ENCODE results near the gene SYCE3.

GRCh38 chr22:50520826-50521453 lies 41.8 kb downstream of the SYCE3 start:
- TF ChIP-seq POLR2A (IDR thresholded peaks at IDR 0.05; ENCODE audit: low read depth, low read length) (no peak), POLR2AphosphoS5 (IDR thresholded peaks at IDR 0.05; ENCODE audit: low read depth, low read length) (no peak), TAF1 (IDR thresholded peaks at IDR 0.05; ENCODE audit: borderline replicate concordance, low read depth, low read length) (no peak)
